Endothelial cell of umbilical vein (primary cell): ENCODE measurements around the gene FAM193B. TPM values are rescaled to one million over a fixed set of nuclear protein-coding genes. Genes with fewer than 3 reads are reported as not detected.

Experiments used
- BruUV-seq: library from RNA; stranded (reverse); fragments of 400-500 nt; replicated peaks from 2 replicates; lab custom pipeline; 2021; lab: Mats Ljungman, UMichigan
- CTCF ChIA-PET: fragments of 300-600, 350-600 bp; sonication (Branson Sonifier 250); formaldehyde crosslinking; loops from one replicate; lab custom pipeline; 2021; ENCODE audit warnings: antibody characterized with exemption, inconsistent platforms; lab: Charles Lee
- POLR2A ChIA-PET: fragments of 300-600, 350-600 bp; sonication (Branson Sonifier 250); formaldehyde crosslinking; loops from one replicate; lab custom pipeline; 2021; ENCODE audit warnings: antibody characterized with exemption, inconsistent platforms; lab: Charles Lee
- DNase-seq: peaks from one replicate; pipeline ENCODE4 v3.0.0-alpha.2; 2011; ENCODE audit warnings: low read depth, low spot score
- FAIRE-seq: peaks from 2 replicates; lab custom pipeline; 2011; peaks lifted over from hg19 to GRCh38; lab: Jason Lieb, UNC
- H2AFZ ChIP-seq: 2 replicates; pipeline ENCODE4 v1.6.0; 2012; ENCODE audit warnings: low read depth, low read length, control low read depth, inconsistent platforms
- H3K27ac ChIP-seq: 2 replicates; pipeline ENCODE4 v1.5.1; 2011; ENCODE audit warnings: low read depth, mild to moderate bottlenecking, control low read depth, low read length, moderate library complexity; ENCODE audit not compliant: insufficient read depth
- H3K27me3 ChIP-seq, 2 experiments: 2 replicates each; pipeline versions ENCODE4 v1.6.0 to v1.6.1; 2011; ENCODE audit warnings: low read length in 2 of 2, mixed read lengths in 1 of 2; ENCODE audit not compliant: control insufficient read depth in 2 of 2, insufficient read depth in 2 of 2
- H3K36me3 ChIP-seq, 2 experiments: 2 replicates in 1 of 2; 3 replicates in 1 of 2; pipeline ENCODE4 v1.5.1; 2011; ENCODE audit warnings: low read length in 2 of 2, mild to moderate bottlenecking in 1 of 2, moderate library complexity in 1 of 2; ENCODE audit not compliant: control insufficient read depth in 2 of 2, insufficient read depth in 2 of 2; ENCODE audit errors: extremely low read depth in 1 of 2
- H3K4me1 ChIP-seq: 3 replicates; pipeline ENCODE4 v1.5.1; 2011; ENCODE audit warnings: mild to moderate bottlenecking, low read length; ENCODE audit not compliant: control insufficient read depth, insufficient read depth; ENCODE audit errors: extremely low read depth
- H3K4me2 ChIP-seq: 2 replicates; pipeline ENCODE4 v1.6.1; 2011; ENCODE audit warnings: low read length, control low read depth, mixed read lengths; ENCODE audit not compliant: insufficient read depth
- H3K4me3 ChIP-seq, 3 experiments: fragments of 200-600 bp in 1 of 3; sonication (generic), shearing (Covaris generic) in 1 of 3; replicated peaks in 1 of 3; 2 replicates each; pipeline ENCODE4 v1.5.1; 2011 to 2016; ENCODE audit warnings: control low read depth in 3 of 3, low read length in 3 of 3, mild to moderate bottlenecking in 2 of 3, inconsistent platforms in 1 of 3, low read depth in 1 of 3, moderate library complexity in 1 of 3; ENCODE audit not compliant: insufficient read depth in 1 of 3
- H3K79me2 ChIP-seq: 2 replicates; pipeline ENCODE4 v1.6.0; 2012; ENCODE audit warnings: low read length, inconsistent platforms; ENCODE audit not compliant: control insufficient read depth, insufficient read depth
- H3K9ac ChIP-seq: replicated peaks from 2 replicates; pipeline ENCODE3; 2011; ENCODE audit warnings: low read length, control low read depth; ENCODE audit not compliant: insufficient read depth; ENCODE audit errors: extremely low read depth
- H3K9me1 ChIP-seq: replicated peaks from 3 replicates; pipeline ENCODE4 v1.6.0; 2011; ENCODE audit warnings: mild to moderate bottlenecking, low read length; ENCODE audit not compliant: control insufficient read depth, insufficient read depth; ENCODE audit errors: extremely low read depth
- H3K9me3 ChIP-seq: replicated peaks from 2 replicates; pipeline ENCODE4 v1.5.1; 2012; ENCODE audit warnings: low read length, inconsistent platforms; ENCODE audit not compliant: control insufficient read depth, insufficient read depth
- H4K20me1 ChIP-seq: replicated peaks from 2 replicates; pipeline ENCODE3; 2011; ENCODE audit warnings: mild to moderate bottlenecking, low read length; ENCODE audit not compliant: control insufficient read depth, insufficient read depth; ENCODE audit errors: extremely low read depth
- EZH2 ChIP-seq: IDR thresholded peaks from 2 replicates; pipeline ENCODE4 v1.6.1; 2012; ENCODE audit warnings: borderline replicate concordance, low read depth, mild to moderate bottlenecking, moderate library complexity, low read length, inconsistent platforms; ENCODE audit not compliant: severe bottlenecking
- JUN ChIP-seq: IDR thresholded peaks from 2 replicates; pipeline ENCODE4 v1.6.1; 2011; ENCODE audit warnings: borderline replicate concordance, low read depth; ENCODE audit not compliant: insufficient read length, insufficient read depth
- dilution Hi-C: fragments of 300-500 bp; cut with MboI; formaldehyde crosslinking; loops from one replicate; pipeline ENCODE4 v1.15.0; 2019; ENCODE audit warnings: low sequenced_read_pairs; ENCODE audit not compliant: extremely low pct_ligation_motif_present
- intact Hi-C: fragments of 100-400 bp; cut with micrococcal nuclease; formaldehyde crosslinking; loops from one replicate; pipeline ENCODE4 v1.10.0; 2022
- polyA plus RNA-seq, 4 experiments: library from polyadenylated mRNA; depleted of rRNA in 3 of 4; stranded (reverse) in 3 of 4; unstranded in 1 of 4; fragments of >200 nt; gene quantifications; 2 replicates each; pipeline versions ENCODE4 v1.2.1 to v1.2.3, GENCODE V29; 2011 to 2012; ENCODE audit warnings: missing spikeins in 1 of 4
- total RNA-seq: library from RNA; stranded (reverse); gene quantifications from 2 replicates; pipeline ENCODE4 v1.2.3, GENCODE V29; 2021
- TF ChIP-seq, protein P1 (sequence below): IDR thresholded peaks from 2 replicates; pipeline ENCODE4 v1.6.1; 2011; ENCODE audit not compliant: insufficient read depth, insufficient read length

The FAM193B gene
- total and polyA plus RNA-seq, 2 donors (not counting 3 experiments of a cell fraction or from before 2014, with no cell fraction given): 57.9 to 75.7 TPM

DNA sequence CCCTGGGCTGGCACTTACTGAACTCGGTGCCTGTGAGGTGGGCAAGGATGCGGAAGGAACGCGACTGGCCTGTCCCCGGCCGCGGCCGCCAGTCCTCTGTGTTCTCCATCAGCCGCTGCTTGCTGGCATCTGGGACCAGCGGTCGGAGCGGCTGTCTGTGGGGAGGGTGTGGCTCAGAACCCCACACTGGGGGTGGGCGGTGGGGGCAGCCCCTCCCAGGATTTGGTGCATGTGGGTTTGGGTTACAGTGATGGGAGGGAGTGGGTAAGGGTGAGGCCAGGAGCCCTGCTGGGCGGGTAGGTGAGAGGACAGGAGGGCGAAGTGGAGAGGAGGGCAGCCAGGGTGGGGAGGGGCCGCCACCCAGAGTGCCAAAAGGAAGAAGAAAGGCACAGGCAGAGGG lies 63.4 kb downstream of the FAM193B start:
- intact Hi-C loops (loop anchor here (1.0 to 10.0 kb wide), 3 partner anchors 10 to 956 kb away; partner anchors contain the start of genes N4BP3 and RNF44), dilution Hi-C loops (no loop called here)
- Histone ChIP-seq H3K4me1 (peaks cover 46% of the 10 kb centered on the region), H4K20me1 (no peaks in the 10 kb centered on the region), H3K27me3 (no peaks in the 10 kb centered on the region), H3K27ac (no peak overlapping the region), H3K36me3 (peaks cover 22 to 43% of the 10 kb centered on the region in 2 experiments), H3K9me3 (no peaks in the 10 kb centered on the region), H3K79me2 (peaks cover 41% of the 10 kb centered on the region), H3K4me3 (no peak overlapping the region), H3K9me1 (no peaks in the 10 kb centered on the region), H2AFZ (no peak overlapping the region), H3K9ac (no peak overlapping the region), H3K4me2 (no peak overlapping the region)
- DNase-seq (no peak), FAIRE-seq (no peak)
- no TSS peak for BruUV-seq
- no peak for TF ChIP-seq JUN
- ChIA-PET CTCF (interaction anchor here (0.7 to 5.3 kb wide), 6 partner anchors 11 to 35 kb away, joined by 3 to 58 read pairs (median 4); partner anchors contain the start of gene DOK3), POLR2A (no interaction called here)

DNA sequence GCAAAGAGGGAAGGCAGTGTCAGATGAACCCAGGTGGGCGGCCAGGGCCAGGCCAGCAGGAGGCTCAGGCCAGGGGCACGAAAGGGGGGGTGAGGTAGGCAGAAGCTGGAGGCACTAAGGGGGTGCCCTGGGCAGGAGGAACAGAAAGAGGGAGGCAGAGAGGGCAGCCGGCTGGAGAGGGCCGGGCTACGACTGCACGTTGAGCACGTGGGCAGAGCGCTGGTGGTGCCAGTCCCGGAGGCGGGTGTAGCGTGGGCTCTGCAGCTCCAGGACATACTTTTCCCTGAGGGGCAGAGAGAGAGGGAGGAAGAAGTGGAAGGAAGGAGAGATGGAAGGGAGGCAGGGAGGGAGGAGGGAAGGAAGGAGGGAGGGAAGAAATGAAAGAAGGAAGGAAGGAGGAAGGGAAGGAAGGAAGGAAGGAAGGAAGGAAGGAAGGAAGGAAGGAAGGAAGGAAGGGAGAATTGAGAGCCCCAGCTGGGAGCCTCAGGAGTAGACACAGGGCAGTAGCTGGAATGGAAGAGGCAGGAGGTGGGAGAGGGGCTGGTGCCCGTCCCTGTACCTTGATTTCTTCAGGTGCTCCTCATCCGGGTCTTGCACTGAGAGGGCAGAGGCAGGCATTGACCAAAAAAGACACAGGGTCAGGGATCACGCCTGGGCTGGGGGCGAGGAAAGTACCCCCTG lies 63.9 kb downstream of the FAM193B start:
- H3K79me2 ChIP-seq: peaks cover 38% of the 10 kb centered on the region
- H3K36me3 ChIP-seq: peaks cover 23 to 44% of the 10 kb centered on the region in 2 experiments
- ChIA-PET POLR2A (interaction anchor here (0.7 kb wide), 1 partner anchor 52 kb away, joined by 7 read pairs; no protein-coding TSS in a partner anchor), CTCF (interaction anchor here (0.6 to 5.3 kb wide), 8 partner anchors 11 to 100 kb away, joined by 3 to 58 read pairs (median 3); no protein-coding TSS in a partner anchor)
- no peak overlapping the region for H3K9ac ChIP-seq
- FAIRE-seq: no peak
- no peaks in the 10 kb centered on the region for H3K9me3 ChIP-seq
- H3K9me1 ChIP-seq: no peaks in the 10 kb centered on the region
- TF ChIP-seq EZH2: no peak
- TF ChIP-seq, protein P1, sequence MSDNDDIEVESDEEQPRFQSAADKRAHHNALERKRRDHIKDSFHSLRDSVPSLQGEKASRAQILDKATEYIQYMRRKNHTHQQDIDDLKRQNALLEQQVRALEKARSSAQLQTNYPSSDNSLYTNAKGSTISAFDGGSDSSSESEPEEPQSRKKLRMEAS: peak; percentile 25
- H3K27me3 ChIP-seq: no peaks in the 10 kb centered on the region
- dilution Hi-C loops (no loop called here), intact Hi-C loops (loop anchor here (10.0 kb wide), 2 partner anchors 624 to 956 kb away; partner anchors contain the start of genes N4BP3 and RNF44)
- no peak overlapping the region for H3K27ac ChIP-seq
- no peak for DNase-seq
- H4K20me1 ChIP-seq: no peaks in the 10 kb centered on the region
- no peak overlapping the region for H3K4me2 ChIP-seq
- no peak overlapping the region for H3K4me3 ChIP-seq
- peaks cover 40% of the 10 kb centered on the region for H3K4me1 ChIP-seq
- BruUV-seq: no TSS peak
- H2AFZ ChIP-seq: no peak overlapping the region
